Globus pallidus (tissue), 1 donor: ENCODE data around the gene JAML.

Source experiments
- DNase-seq: peaks from one replicate; pipeline ENCODE4 v3.0.0-alpha.2; 2015; ENCODE audit warnings: low spot score

Gene JAML

GRCh38 chr11:118168751-118169150, 56.1 kb downstream of the JAML start:
- DNase-seq, result no peak

- DNase-seq, result no peak
Observed at GRCh38 chr11:118168316-118168715, 56.5 kb downstream of the JAML start.

GRCh38 chr11:118167906-118168305, 56.9 kb downstream of the JAML start:
- no peak for DNase-seq

DNA sequence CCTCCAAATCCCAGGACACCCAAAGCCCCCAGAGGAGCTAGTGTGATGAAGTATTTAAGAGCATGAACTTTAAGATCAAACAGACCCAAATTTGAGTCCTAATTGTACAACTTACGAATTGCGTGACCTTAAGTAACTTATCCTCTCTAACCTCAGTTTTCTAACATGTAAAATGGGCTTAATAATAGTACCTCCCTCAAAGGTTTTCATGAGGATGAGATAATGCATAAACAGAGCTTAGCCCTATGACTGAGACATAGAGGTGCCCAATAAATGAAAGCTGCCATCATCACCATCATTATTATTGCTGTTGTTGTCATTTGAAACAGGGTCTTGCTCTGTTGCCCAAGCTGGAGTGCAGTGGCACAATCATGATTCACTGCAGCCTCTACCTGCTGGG, 57.6 kb downstream of the JAML start:
- no peak for DNase-seq

DNA sequence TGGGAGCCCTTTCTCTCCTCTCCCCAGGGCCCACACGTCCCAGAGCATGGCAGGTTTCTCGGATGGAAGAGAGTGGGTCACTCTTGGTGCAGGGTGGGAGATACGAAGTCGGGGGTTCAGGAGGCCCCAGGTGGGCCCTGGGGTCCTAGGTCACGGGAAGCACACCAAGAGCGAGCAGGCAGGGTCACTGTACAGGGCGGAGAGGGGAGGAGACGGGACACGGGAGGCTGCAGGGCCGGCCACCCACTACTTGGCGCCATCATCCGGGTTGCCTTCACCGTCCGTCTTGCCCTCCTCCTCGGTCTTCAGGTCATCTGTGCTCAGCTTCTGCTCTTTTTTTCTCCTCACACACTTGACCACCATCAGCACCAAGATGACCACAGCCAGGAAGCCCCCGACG, 58.2 kb downstream of the JAML start:
- DNase-seq, result no peak

GRCh38 chr11:118164885-118165284, 59.9 kb downstream of the JAML start:
- DNase-seq, result no peak

DNA sequence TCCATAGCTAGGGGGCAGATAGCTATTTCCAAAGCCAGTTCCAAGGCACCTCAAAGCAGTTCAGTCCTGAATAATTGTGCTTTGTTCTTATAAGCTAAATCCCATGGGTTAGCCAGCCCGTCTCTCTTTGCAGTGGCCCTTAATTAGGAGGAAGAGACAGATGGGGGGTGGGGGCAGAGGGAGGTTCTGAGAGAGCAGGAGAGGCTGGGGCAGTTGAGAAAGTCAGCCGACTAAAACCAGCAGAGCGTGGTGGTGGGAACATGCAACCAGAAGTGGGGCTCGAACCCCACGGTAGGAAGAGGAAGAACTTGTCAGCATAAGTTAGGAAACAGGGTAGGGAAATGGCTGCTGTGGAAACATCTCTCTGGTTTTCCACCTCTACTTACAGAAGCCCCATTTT, 61.3 kb downstream of the JAML start:
- no peak for DNase-seq

DNA sequence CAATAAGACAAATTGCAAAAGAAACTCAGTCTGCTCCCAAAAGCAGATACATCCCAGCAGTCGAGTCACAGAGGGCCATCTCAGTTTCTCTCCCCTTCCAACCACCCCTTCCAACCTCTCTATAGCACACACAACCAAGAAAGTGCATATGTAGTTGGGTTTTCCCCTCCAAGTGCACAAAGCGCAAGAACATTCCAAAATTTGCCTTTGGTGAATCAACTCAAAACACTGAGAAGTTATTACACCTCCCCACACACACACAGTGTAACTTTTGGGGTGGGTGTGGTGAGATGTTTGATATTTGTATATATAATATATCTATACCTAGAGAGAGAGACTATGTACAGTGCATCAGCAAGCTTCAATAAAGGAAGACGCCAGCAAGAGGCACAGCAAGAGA, 62.0 kb downstream of the JAML start:
- no peak for DNase-seq

DNA sequence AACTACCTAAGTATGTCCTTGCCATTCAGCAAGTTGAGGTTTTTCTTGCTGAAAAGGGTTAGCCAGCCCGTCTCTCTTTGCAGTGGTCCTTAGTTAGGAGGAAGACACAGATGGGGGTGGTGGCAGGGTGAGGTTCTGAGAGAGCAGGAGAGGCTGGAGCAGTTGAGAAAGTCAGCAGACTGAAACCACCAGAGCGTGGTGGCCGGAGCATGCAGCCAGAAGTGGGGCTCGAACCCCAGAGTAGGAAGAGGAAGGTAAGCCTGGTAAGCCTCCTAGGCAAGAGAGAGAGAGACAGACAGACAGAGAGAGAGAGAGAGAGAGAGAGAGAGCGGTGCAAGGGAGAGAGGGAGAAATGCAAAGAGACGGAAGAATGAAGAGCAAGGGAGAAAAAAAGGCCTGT, 63.0 kb downstream of the JAML start:
- DNase-seq, result no peak

- DNase-seq, result no peak
Observed at GRCh38 chr11:118157186-118157895, 67.5 kb downstream of the JAML start.

- no peak for DNase-seq
Observed at GRCh38 chr11:118156531-118157185, 68.2 kb downstream of the JAML start.

DNA sequence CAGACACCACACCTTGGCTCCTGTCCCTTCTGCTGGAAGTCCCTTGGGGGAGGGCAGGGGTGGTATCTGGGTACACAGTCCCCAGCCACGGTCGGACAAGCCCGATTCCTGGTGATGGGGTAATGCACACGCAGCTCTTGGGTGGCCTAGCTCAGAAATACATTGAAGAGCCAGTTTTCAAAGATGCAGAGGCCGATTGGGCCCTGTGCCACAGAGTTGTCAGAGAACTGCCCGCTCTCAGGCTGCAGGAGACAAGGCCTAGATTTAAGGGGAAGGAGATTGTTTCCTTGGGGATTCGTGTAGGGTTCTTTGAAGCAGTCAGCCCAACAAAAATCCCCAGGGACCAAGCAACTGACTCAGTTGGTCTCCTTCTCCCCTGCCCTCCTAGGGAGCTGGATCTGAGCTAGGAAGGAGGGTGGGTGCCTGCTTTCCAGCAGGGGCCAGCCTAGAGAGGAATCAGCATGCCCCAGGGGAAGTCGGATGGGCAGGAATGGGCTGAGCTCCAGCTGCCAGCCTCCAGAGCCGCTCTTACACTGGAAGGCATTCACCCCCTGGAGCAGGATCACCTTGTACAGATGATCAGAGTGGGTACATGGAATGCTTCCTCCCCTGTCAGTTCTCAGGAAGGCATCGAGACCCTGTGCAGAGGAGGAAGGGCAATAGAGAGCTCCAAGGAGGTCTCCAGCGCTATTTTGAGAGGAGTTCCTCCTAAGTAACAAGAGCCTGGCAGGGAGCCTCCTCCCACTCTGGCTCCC, 68.9 kb downstream of the JAML start:
- DNase-seq, result no peak

DNA sequence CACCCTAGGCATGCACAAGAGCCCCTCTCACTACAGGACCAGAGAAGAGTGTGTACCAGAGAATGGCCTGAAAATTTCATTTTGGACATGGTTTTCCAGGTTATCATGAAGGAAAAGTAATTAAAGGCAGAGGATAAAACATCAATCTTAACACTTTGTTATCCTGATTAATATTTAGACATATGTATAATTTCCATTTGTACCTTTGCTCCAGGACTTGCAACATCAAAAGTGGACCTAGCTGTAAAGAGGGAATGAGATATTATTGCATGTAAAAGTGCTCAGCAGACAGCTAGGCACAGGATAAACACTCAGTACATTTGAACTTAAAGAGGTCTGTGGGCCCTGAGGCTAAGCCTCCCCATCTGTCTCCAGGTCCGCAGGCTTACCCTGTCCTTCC, 70.2 kb downstream of the JAML start:
- DNase-seq, result no peak

- no peak for DNase-seq
Observed at GRCh38 chr11:118153976-118154375, 70.8 kb downstream of the JAML start.

DNA sequence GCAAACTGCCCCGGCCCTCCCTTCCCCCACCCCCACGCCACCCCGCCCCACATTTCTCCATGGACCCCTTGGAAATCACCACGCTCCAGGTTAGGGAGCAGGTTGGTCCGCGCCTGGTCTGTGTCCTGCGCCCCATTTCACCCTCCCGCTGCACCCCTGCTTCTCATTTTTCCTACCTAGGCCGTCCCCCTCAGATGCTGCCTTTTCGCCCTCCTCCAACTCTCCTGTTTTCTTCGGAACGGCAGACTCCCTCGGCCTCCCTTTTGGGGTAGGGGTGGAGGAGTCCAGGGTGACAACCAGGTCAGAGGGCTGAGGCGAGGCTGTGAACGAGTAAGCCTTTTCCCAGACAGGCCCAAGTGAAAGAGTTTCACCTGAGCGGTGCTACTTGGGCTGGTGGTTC, 71.3 kb downstream of the JAML start:
- DNase-seq, result no peak

DNA sequence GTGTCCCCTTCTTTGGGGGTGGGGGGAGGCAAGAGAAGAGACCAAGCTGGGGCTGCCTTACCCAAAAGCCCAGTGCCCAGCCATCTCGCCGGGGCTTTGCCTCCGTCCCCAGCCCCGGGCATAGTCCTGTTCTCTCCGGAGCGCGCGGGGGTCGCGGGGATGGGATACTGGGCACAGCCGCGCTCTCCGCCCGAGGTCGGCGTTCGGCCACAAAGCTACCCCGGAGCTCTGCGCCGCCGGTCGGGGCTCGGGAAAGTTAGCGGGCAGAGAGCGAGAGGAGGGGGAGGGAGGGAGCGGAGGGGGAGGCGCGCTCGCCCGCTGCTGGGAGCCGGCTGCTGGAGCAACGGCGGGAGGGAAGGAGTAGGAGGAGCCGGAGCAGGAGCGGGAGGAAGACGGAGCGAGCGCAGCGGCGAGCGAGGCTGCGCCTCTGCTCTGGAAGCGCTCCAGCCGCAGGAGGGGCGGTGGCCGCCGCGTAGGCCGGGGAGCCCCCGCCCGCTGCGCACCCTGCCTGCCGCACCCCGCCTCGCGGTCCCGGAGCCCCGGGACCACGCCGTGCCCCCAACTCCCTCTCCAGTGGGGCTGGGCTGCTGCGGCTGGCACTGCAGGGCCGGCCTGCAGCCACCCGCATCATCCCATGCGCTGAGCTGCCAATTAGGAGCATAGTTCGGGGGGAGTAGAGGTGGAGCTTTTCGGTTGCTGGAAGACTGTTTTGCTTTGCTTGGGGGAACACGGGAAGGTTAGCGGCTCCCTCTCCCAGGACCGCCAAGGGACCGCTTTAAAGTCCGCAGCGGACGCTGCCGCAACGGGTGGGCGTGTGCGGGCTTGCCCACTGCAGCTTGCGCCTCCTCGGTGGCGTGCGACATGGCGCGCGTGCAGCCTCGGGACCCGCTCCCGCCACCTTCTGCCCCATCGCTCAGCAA, 72.0 kb downstream of the JAML start, which contains the start of gene SCN4B:
Gene SCN4B (minus strand): TSS at position 272 of the 920 bp plus-strand sequence. CDS start 150 bp downstream, at position 122.
- peak; percentile 45 for DNase-seq

GRCh38 chr11:118152020-118152551, 72.7 kb downstream of the JAML start:
- no peak for DNase-seq

GRCh38 chr11:118151431-118151830, 73.4 kb downstream of the JAML start:
- DNase-seq, result no peak

GRCh38 chr11:118149493-118149892, 75.3 kb downstream of the JAML start:
- no peak for DNase-seq

DNA sequence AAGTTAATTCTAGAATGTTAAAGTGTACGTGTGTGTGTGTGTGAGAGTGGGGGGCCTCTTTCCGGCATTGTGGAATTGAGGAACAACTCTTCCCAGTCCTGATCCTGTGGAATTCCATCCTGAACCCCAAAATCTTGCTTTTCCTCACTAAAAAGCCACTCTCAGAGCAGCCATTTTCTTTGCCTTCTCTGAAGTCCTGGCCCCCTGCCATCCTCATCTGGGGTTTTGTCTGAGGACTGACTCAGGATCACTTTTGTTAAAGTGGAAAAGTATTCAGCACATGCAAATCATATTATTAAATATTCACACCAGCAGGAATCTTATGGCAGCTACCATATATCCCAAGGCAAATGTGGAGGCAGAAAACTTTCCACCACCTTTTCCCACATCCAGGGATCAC, 76.0 kb downstream of the JAML start:
- DNase-seq, result no peak

- DNase-seq, result no peak
Observed at GRCh38 chr11:118148240-118148639, 76.6 kb downstream of the JAML start.

DNA sequence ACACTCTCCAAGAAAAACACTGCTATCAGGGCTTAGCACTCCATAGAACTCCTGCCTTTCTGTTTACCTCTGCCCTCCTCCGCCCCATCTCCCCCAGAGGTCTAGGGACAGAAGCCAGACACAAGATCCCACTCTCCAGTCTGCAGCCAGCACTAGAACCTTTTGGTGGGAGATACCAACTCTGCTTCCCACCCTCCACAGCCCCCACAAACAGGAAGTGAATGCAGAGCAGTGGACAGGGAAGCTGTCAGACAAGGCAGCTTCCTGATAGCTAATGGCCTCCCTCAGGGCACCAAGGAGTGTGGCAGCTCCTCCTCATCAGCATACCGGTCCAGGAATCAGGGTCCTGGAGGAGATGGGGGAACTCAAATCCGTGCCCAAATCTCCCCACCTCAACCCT, 77.3 kb downstream of the JAML start:
- DNase-seq, result no peak
